Neuronal stem cell (in vitro differentiated cells): Measurements from ENCODE around the gene ABHD8.

Source experiments
- DNase-seq: peaks from one replicate; pipeline ENCODE4 v3.0.0-alpha.2; 2013; ENCODE audit warnings: low spot score
- H2AFZ ChIP-seq: one replicate; pipeline ENCODE4 v1.6.1; 2013; ENCODE audit warnings: mild to moderate bottlenecking, low read length, inconsistent platforms
- H2AK5ac ChIP-seq: 2 replicates; pipeline ENCODE4 v1.6.1; 2013; ENCODE audit warnings: low read depth, mild to moderate bottlenecking, inconsistent platforms, low read length, moderate library complexity, mixed read lengths
- H2BK120ac ChIP-seq: 2 replicates; pipeline ENCODE4 v1.6.1; 2013; ENCODE audit warnings: low read depth, mild to moderate bottlenecking, inconsistent platforms, low read length, moderate library complexity, mixed read lengths
- H2BK12ac ChIP-seq: one replicate; pipeline ENCODE4 v1.6.1; 2013; ENCODE audit warnings: low read length, inconsistent platforms
- H2BK15ac ChIP-seq: 2 replicates; pipeline ENCODE4 v1.6.1; 2013; ENCODE audit warnings: mild to moderate bottlenecking, low read length, inconsistent platforms, mixed read lengths
- H2BK5ac ChIP-seq: one replicate; pipeline ENCODE4 v1.6.1; 2013; ENCODE audit warnings: inconsistent platforms, mild to moderate bottlenecking, low read length, moderate library complexity
- H3K14ac ChIP-seq: one replicate; pipeline ENCODE4 v1.6.1; 2013; ENCODE audit warnings: low read length, inconsistent platforms
- H3K18ac ChIP-seq: 2 replicates; pipeline ENCODE4 v1.6.1; 2013; ENCODE audit warnings: low read length, inconsistent platforms
- H3K23ac ChIP-seq: 2 replicates; pipeline ENCODE4 v1.6.1; 2013; ENCODE audit warnings: low read depth, mild to moderate bottlenecking, mixed read lengths, low read length, inconsistent platforms; ENCODE audit not compliant: poor library complexity
- H3K27ac ChIP-seq: replicated peaks from 3 replicates; pipeline ENCODE4 v1.5.1; 2013; ENCODE audit warnings: low read length, inconsistent platforms
- H3K27me3 ChIP-seq, 3 experiments: 2 replicates each; pipeline ENCODE4 v1.6.1; 2013; ENCODE audit warnings: low read length in 3 of 3, mild to moderate bottlenecking in 2 of 3, inconsistent platforms in 1 of 3, low read depth in 1 of 3, mixed read lengths in 1 of 3, moderate library complexity in 1 of 3; ENCODE audit not compliant: control insufficient read depth in 3 of 3, insufficient read depth in 3 of 3
- H3K36me3 ChIP-seq, 2 donors: replicated peaks in 1 of 2; 2 replicates each; pipeline ENCODE4 v1.6.1; 2013; ENCODE audit warnings: low read length in 2 of 2; ENCODE audit not compliant: control insufficient read depth in 2 of 2, insufficient read depth in 2 of 2
- H3K4ac ChIP-seq: 2 replicates; pipeline ENCODE4 v1.6.1; 2013; ENCODE audit warnings: inconsistent platforms, mild to moderate bottlenecking, low read length, moderate library complexity
- H3K4me1 ChIP-seq, 2 donors: 1 replicate in 1 of 2; 2 replicates in 1 of 2; pipeline ENCODE4 v1.6.1; 2013; ENCODE audit warnings: low read length in 2 of 2, low read depth in 1 of 2; ENCODE audit not compliant: control insufficient read depth in 2 of 2, insufficient read depth in 1 of 2
- H3K4me2 ChIP-seq: one replicate; pipeline ENCODE4 v1.6.1; 2013; ENCODE audit warnings: mild to moderate bottlenecking, low read length, inconsistent platforms; ENCODE audit not compliant: insufficient read depth, poor library complexity, severe bottlenecking
- H3K4me3 ChIP-seq, 2 donors: 2 replicates each; pipeline ENCODE4 v1.5.1; 2013; ENCODE audit warnings: low read length in 2 of 2, mild to moderate bottlenecking in 2 of 2, inconsistent platforms in 1 of 2, moderate library complexity in 1 of 2
- H3K79me1 ChIP-seq: one replicate; pipeline ENCODE4 v1.6.1; 2013; ENCODE audit warnings: low read depth, mild to moderate bottlenecking, inconsistent platforms, low read length, moderate library complexity
- H3K9ac ChIP-seq: one replicate; pipeline ENCODE4 v1.6.1; 2013; ENCODE audit warnings: mild to moderate bottlenecking, low read depth, low read length, inconsistent platforms; ENCODE audit not compliant: poor library complexity
- H3K9me3 ChIP-seq, 2 donors: replicated peaks in 1 of 2; 2 replicates each; pipeline versions ENCODE3 to v1.6.1; 2013; ENCODE audit warnings: low read length in 2 of 2, mild to moderate bottlenecking in 2 of 2, inconsistent platforms in 1 of 2, low read depth in 1 of 2, mixed read lengths in 1 of 2, moderate library complexity in 1 of 2; ENCODE audit not compliant: control insufficient read depth in 2 of 2, insufficient read depth in 1 of 2
- H4K8ac ChIP-seq: one replicate; pipeline ENCODE4 v1.6.1; 2013; ENCODE audit warnings: low read depth, mild to moderate bottlenecking, inconsistent platforms, low read length, moderate library complexity
- H4K91ac ChIP-seq: one replicate; pipeline ENCODE4 v1.6.1; 2013; ENCODE audit warnings: low read length, low read depth, mild to moderate bottlenecking, inconsistent platforms; ENCODE audit not compliant: poor library complexity
- WGBS, 2 donors: extraction: QIAGEN DNeasy Blood & Tissue Kit; methylation state at CpG; one replicate each; pipeline ENCODE4 v1.1.7; 2013; ENCODE audit warnings: missing lambda C conversion rate in 2 of 2, mixed read lengths in 1 of 2; ENCODE audit not compliant: insufficient read length in 2 of 2, insufficient replicate concordance in 1 of 2; ENCODE audit errors: extremely low coverage in 2 of 2; 5-methylcytosine and 5-hydroxymethylcytosine counted together

ABHD8 gene

DNA sequence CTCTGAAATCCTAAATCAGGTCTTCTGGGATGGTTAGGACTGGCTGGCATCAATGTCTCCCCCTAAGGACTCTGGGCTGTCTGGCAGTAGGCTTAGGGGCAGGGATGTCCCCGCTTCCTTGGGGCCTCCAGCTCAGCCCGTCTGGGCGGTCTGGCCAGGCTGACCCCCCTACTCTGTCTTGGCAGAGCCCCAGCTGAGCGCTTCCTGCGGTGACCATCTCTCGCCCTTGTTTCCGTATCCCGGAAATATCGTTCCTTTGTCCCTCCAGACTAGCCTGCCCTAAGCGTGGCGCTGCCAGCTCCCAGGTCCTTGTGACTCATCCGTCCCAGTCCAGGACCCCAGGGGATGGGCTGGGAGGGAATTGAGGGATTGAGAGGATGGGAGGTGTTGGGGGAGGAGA lies 45.5 kb upstream of the ABHD8 start:
- Histone ChIP-seq H3K14ac (no peak overlapping the region), H2BK5ac (no peak overlapping the region), H2AFZ (peak overlapping the region; percentile 79), H3K4me1 (peaks cover 2 to 4% of the 10 kb centered on the region in 2 donors), H3K4me2 (no peak overlapping the region), H4K91ac (no peak overlapping the region), H2BK120ac (no peak overlapping the region), H2BK15ac (no peak overlapping the region), H3K27me3 (no peaks in the 10 kb centered on the region), H3K18ac (peak overlapping the region; percentile 86), H2AK5ac (no peak overlapping the region), H4K8ac (no peak overlapping the region), H2BK12ac (no peak overlapping the region), H3K4me3 (no peak overlapping the region), H3K27ac (no peak overlapping the region), H3K36me3 (no peaks in the 10 kb centered on the region), H3K9ac (no peak overlapping the region), H3K9me3 (no peaks in the 10 kb centered on the region), H3K79me1 (no peaks in the 10 kb centered on the region), H3K4ac (no peak overlapping the region), H3K23ac (no peak overlapping the region)
- no CpG with 5 or more reads among the region's 12 CpGs for WGBS, 2 donors
- DNase-seq, result peak; percentile 23

GRCh38 chr19:17347877-17348276 lies 44.7 kb upstream of the ABHD8 start:
- Histone ChIP-seq H2AK5ac (no peak overlapping the region), H4K91ac (no peak overlapping the region), H2BK5ac (no peak overlapping the region), H3K9me3 (no peaks in the 10 kb centered on the region), H3K27ac (no peak overlapping the region), H3K4me3 (no peak overlapping the region), H3K18ac (no peak overlapping the region), H3K27me3 (no peaks in the 10 kb centered on the region), H3K14ac (no peak overlapping the region), H3K23ac (no peak overlapping the region), H2BK120ac (no peak overlapping the region), H2AFZ (no peak overlapping the region), H2BK15ac (no peak overlapping the region), H3K36me3 (peaks cover 0 to 3% of the 10 kb centered on the region in 2 donors), H4K8ac (no peak overlapping the region), H3K9ac (no peak overlapping the region), H3K79me1 (no peaks in the 10 kb centered on the region), H3K4me1 (peaks cover 2 to 4% of the 10 kb centered on the region in 2 donors), H3K4me2 (no peak overlapping the region), H3K4ac (no peak overlapping the region), H2BK12ac (no peak overlapping the region)
- DNase-seq, result no peak
- WGBS, 2 donors, result no CpG with 5 or more reads among the region's 2 CpGs

DNA sequence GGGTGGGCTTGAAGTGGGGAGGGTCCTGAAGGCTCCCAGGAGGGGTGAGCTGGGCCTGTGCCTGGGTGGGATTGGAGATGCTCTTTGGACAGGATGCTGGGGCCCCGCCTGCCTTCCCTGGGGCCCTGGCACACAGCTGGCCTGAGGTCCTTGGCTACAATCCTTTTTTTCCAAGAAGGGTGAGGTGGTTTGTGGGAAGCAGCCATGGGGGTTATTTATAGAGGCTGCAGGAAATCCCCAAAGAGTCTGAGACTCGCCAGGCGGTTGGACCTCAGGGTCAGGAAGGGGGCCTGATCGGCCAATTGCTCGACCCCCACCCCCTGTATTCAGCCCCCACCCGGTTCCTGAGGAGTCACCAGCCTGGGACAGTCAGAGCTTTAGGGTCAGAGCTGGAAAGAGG lies 44.1 kb upstream of the ABHD8 start:
- H3K4me1 ChIP-seq, result peaks cover 2 to 4% of the 10 kb centered on the region in 2 donors
- no CpG with 5 or more reads among the region's 6 CpGs for WGBS, 2 donors

DNA sequence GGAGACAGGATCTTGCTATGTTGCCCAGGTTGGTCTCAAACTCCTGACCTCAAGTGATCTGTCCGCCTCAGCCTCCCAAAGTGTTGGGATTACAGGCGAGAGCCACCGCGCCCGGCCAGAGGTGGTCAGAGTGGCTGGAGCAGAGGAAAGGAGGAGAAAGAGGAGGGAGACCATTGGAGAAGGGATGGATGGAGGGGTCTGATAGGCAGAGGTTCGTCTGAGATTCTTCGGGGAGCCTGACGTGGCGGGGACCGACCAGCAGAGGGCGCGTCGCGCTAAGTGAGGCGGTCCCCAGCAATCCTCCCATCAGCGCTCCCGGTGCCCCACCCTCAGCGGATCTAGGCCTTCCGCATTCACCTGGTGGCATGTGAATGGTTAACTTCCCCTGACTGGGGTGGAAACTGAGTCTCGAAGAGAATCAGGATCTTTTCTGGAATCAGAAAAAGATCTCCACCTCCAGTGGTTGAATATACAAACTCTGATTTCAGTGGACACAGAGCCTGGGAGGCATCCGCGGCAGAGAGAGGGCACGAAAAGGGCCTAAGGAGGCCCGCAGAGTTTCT lies 43.0 kb upstream of the ABHD8 start:
- no peak overlapping the region for H3K4ac ChIP-seq
- H3K9ac ChIP-seq, result no peak overlapping the region
- no peak overlapping the region for H2AK5ac ChIP-seq
- H2AFZ ChIP-seq, result peak overlapping the region; percentile 32
- peak; percentile 66 for DNase-seq
- H3K36me3 ChIP-seq, result peaks cover 6 to 16% of the 10 kb centered on the region in 2 donors
- H3K18ac ChIP-seq, result no peak overlapping the region
- no peak overlapping the region for H4K91ac ChIP-seq
- no peaks in the 10 kb centered on the region for H3K27me3 ChIP-seq
- H2BK12ac ChIP-seq, result no peak overlapping the region
- no peak overlapping the region for H2BK120ac ChIP-seq
- no CpG with 5 or more reads among the region's 24 CpGs for WGBS, 2 donors
- no peak overlapping the region for H2BK5ac ChIP-seq
- no peak overlapping the region for H2BK15ac ChIP-seq
- H3K27ac ChIP-seq, result no peak overlapping the region
- H3K14ac ChIP-seq, result no peak overlapping the region
- H3K9me3 ChIP-seq, result no peaks in the 10 kb centered on the region
- H4K8ac ChIP-seq, result no peak overlapping the region
- H3K4me3 ChIP-seq, result no peak overlapping the region
- H3K4me2 ChIP-seq, result no peak overlapping the region
- peaks cover 4% of the 10 kb centered on the region for H3K79me1 ChIP-seq
- H3K4me1 ChIP-seq, result peaks cover 2 to 4% of the 10 kb centered on the region in 2 donors
- H3K23ac ChIP-seq, result no peak overlapping the region

More for the DNA sequence above, 44.1 kb upstream of the ABHD8 start:
- no peak overlapping the region for H2BK15ac ChIP-seq
- H3K4me2 ChIP-seq, result no peak overlapping the region
- H3K27ac ChIP-seq, result no peak overlapping the region
- H3K79me1 ChIP-seq, result no peaks in the 10 kb centered on the region
- H4K8ac ChIP-seq, result no peak overlapping the region
- H3K4me3 ChIP-seq, result no peak overlapping the region
- no peak overlapping the region for H2BK12ac ChIP-seq
- H3K27me3 ChIP-seq, result no peaks in the 10 kb centered on the region
- peaks cover 0 to 6% of the 10 kb centered on the region in 2 donors for H3K36me3 ChIP-seq
- no peaks in the 10 kb centered on the region for H3K9me3 ChIP-seq
- no peak overlapping the region for H2AFZ ChIP-seq
- H2BK120ac ChIP-seq, result no peak overlapping the region
- no peak overlapping the region for H3K4ac ChIP-seq
- no peak overlapping the region for H3K18ac ChIP-seq
- no peak overlapping the region for H2BK5ac ChIP-seq
- no peak overlapping the region for H3K14ac ChIP-seq
- no peak overlapping the region for H3K23ac ChIP-seq
- no peak overlapping the region for H3K9ac ChIP-seq
- H2AK5ac ChIP-seq, result peak overlapping the region; percentile 36
- DNase-seq, result no peak
- H4K91ac ChIP-seq, result no peak overlapping the region
